GM12875 (cell line): ENCODE measurements around the gene RAB7A.

Experiments used
- H3K4me3 ChIP-seq: one replicate; pipeline ENCODE4 v1.5.1; 2011; ENCODE audit warnings: low read depth, low read length, control low read depth
- TF ChIP-seq, protein P1 (sequence below): IDR thresholded peaks from 2 replicates; pipeline ENCODE4 v1.5.1; 2011; ENCODE audit warnings: low read depth, mild to moderate bottlenecking, control low read depth, inconsistent platforms, low read length, moderate library complexity, borderline replicate concordance; ENCODE audit not compliant: insufficient read depth

Gene RAB7A

DNA sequence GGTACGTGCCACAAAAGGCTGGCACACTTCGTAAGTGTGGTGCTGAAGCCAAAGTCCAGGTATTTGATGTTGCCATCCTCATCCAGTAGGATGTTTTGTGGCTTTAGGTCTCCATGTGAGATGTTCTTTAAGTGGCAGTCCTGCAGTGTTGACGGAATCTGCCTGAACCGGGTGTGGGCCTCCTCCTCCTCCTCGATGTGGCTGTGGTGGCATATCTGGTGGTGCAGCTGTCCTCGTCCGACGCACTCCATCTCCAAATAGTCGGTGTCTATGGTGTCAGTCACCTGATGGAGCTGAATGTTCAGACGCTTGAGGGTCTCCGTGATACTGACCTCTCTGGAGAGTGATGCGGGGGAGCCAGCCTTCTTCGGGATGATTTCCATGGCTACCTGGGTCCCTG, 123.0 kb downstream of the RAB7A start:
- TF ChIP-seq, protein P1, sequence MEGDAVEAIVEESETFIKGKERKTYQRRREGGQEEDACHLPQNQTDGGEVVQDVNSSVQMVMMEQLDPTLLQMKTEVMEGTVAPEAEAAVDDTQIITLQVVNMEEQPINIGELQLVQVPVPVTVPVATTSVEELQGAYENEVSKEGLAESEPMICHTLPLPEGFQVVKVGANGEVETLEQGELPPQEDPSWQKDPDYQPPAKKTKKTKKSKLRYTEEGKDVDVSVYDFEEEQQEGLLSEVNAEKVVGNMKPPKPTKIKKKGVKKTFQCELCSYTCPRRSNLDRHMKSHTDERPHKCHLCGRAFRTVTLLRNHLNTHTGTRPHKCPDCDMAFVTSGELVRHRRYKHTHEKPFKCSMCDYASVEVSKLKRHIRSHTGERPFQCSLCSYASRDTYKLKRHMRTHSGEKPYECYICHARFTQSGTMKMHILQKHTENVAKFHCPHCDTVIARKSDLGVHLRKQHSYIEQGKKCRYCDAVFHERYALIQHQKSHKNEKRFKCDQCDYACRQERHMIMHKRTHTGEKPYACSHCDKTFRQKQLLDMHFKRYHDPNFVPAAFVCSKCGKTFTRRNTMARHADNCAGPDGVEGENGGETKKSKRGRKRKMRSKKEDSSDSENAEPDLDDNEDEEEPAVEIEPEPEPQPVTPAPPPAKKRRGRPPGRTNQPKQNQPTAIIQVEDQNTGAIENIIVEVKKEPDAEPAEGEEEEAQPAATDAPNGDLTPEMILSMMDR: no peak
- H3K4me3 ChIP-seq: no peak overlapping the region

DNA sequence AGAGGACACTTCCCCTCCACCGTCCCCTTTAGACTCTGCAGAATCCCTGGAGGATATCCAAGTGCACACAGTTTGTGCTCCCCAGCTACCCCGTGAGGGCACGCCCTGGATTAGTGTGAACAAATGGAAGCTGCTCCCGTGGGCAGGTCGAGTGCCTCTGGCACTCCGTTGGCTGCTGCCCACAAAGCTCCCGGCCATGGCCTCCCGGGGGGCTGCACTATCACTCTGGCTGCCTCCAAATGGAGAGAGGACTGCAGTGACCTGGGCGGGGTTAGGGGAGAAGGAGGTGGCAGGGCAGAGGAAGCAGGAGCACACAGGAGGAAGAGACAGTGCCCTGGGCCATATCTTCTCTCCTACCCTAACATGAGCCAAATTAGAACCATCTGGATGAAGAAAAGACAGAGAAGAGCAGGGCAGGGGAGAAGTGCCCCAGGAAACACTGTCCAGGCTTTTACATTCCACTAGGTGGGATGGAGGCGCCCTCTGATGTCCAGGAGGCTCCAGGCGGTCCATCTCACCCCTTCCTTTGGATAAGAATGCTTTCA, 124.0 kb downstream of the RAB7A start:
- H3K4me3 ChIP-seq: no peak overlapping the region
- TF ChIP-seq, protein P1: no peak

- H3K4me3 ChIP-seq: no peak overlapping the region
- TF ChIP-seq, protein P1: no peak
These were observed 124.6 kb downstream of the RAB7A start for GRCh38 chr3:128850544-128850943.

- TF ChIP-seq, protein P1: no peak
- no peak overlapping the region for H3K4me3 ChIP-seq
These were observed 125.6 kb downstream of the RAB7A start for GRCh38 chr3:128851601-128852000.

GRCh38 chr3:128853826-128854225, 127.8 kb downstream of the RAB7A start:
- TF ChIP-seq, protein P1: no peak

GRCh38 chr3:128854475-128854874, 128.5 kb downstream of the RAB7A start:
- H3K4me3 ChIP-seq: no peak overlapping the region
- TF ChIP-seq, protein P1: no peak

More at GRCh38 chr3:128853826-128854225, 127.8 kb downstream of the RAB7A start:
- H3K4me3 ChIP-seq: no peak overlapping the region

DNA sequence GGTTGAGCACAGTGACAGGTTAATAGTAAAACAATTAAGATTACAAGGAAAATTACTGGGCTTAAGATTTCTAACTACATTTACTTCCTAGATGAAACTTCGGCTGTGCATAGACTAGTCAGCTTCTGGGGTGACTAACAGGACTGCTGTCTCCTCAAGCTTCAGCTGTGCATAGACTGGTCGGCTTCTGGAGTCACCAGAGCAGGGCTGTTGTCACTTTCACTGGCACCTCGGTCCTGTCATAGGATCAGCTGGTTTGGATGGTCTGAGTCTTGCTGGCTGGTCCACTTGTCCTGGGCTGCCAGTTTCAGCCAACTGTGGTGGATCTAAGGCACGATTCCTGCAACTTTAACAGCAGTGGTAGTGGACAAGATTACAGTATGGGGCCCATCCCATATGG, 129.6 kb downstream of the RAB7A start:
- TF ChIP-seq, protein P1: no peak
- no peak overlapping the region for H3K4me3 ChIP-seq
